ENCODE results near the gene ALG13.

Gene ALG13

DNA sequence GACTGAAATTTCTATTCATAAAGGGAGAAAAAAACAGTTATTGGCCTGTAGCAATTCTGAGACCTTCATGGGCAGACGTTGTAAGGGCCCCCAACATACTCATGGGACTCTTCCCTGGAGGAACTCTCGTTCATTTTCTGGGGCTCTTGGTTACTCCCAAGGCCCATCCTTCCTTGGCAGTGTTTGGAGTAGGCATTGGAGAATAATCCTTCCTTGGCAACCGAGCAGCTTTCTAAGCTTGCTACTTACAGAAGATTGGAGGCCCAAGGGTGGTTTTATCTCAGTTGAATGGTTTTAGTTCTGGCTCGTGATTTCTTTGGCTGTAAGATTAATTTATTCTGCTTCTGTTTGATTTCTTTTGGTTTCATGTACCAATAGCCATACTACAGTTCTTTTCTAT lies 50.4 kb downstream of the ALG13 start:
- no peak for DNase-seq (ENCODE audit: low read depth in 1 of 2, low spot score in 1 of 2)
- Histone ChIP-seq H3K27ac (replicated peaks) (no peak overlapping the region), H3K4me3 (replicated peaks; ENCODE audit: insufficient read depth, low read length) (no peak overlapping the region), H3K27me3 (ENCODE audit: insufficient read depth, poor library complexity, severe bottlenecking) (no peaks in the 10 kb centered on the region)
- TF ChIP-seq SPI1 (IDR thresholded peaks at IDR 0.05; ENCODE audit: borderline replicate concordance, low read depth) (no peak), GABPA (IDR thresholded peaks at IDR 0.05; ENCODE audit: low read depth) (no peak), POLR2AphosphoS5 (IDR thresholded peaks at IDR 0.05; ENCODE audit: low read depth) (no peak)
- TF ChIP-seq, protein P1, sequence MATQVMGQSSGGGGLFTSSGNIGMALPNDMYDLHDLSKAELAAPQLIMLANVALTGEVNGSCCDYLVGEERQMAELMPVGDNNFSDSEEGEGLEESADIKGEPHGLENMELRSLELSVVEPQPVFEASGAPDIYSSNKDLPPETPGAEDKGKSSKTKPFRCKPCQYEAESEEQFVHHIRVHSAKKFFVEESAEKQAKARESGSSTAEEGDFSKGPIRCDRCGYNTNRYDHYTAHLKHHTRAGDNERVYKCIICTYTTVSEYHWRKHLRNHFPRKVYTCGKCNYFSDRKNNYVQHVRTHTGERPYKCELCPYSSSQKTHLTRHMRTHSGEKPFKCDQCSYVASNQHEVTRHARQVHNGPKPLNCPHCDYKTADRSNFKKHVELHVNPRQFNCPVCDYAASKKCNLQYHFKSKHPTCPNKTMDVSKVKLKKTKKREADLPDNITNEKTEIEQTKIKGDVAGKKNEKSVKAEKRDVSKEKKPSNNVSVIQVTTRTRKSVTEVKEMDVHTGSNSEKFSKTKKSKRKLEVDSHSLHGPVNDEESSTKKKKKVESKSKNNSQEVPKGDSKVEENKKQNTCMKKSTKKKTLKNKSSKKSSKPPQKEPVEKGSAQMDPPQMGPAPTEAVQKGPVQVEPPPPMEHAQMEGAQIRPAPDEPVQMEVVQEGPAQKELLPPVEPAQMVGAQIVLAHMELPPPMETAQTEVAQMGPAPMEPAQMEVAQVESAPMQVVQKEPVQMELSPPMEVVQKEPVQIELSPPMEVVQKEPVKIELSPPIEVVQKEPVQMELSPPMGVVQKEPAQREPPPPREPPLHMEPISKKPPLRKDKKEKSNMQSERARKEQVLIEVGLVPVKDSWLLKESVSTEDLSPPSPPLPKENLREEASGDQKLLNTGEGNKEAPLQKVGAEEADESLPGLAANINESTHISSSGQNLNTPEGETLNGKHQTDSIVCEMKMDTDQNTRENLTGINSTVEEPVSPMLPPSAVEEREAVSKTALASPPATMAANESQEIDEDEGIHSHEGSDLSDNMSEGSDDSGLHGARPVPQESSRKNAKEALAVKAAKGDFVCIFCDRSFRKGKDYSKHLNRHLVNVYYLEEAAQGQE (IDR thresholded peaks at IDR 0.05; ENCODE audit: insufficient replicate concordance, low read depth): no peak
- TF ChIP-seq, protein P2, sequence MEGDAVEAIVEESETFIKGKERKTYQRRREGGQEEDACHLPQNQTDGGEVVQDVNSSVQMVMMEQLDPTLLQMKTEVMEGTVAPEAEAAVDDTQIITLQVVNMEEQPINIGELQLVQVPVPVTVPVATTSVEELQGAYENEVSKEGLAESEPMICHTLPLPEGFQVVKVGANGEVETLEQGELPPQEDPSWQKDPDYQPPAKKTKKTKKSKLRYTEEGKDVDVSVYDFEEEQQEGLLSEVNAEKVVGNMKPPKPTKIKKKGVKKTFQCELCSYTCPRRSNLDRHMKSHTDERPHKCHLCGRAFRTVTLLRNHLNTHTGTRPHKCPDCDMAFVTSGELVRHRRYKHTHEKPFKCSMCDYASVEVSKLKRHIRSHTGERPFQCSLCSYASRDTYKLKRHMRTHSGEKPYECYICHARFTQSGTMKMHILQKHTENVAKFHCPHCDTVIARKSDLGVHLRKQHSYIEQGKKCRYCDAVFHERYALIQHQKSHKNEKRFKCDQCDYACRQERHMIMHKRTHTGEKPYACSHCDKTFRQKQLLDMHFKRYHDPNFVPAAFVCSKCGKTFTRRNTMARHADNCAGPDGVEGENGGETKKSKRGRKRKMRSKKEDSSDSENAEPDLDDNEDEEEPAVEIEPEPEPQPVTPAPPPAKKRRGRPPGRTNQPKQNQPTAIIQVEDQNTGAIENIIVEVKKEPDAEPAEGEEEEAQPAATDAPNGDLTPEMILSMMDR (IDR thresholded peaks at IDR 0.05; ENCODE audit: insufficient read depth, low read length): no peak

DNA sequence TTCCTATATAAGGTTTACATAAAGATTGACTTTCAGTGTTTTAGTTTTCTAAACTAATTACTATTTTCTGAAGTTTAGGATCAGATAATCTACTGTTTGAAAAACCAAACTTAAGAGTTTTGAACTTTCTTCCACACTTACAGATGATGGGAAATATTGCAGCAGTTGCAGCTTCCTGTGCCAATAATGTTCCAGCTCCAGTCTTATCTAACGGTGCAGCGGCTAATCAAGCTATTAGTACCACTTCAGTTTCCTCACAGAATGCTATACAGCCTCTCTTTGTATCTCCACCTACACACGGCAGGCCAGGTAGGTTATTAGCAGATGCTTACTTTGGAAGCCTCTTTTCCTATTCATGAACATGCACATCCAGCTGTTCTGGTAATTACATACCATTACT lies 55.6 kb downstream of the ALG13 start:
- H3K27me3 ChIP-seq (ENCODE audit: insufficient read depth, poor library complexity, severe bottlenecking): no peaks in the 10 kb centered on the region
- no peak overlapping the region for H3K4me3 ChIP-seq (replicated peaks; ENCODE audit: insufficient read depth, low read length)
- no peak overlapping the region for H3K27ac ChIP-seq (replicated peaks)
- no peak for DNase-seq (ENCODE audit: low read depth in 1 of 2, low spot score in 1 of 2)
- TF ChIP-seq, protein P1 (IDR thresholded peaks at IDR 0.05; ENCODE audit: insufficient replicate concordance, low read depth): no peak

DNA sequence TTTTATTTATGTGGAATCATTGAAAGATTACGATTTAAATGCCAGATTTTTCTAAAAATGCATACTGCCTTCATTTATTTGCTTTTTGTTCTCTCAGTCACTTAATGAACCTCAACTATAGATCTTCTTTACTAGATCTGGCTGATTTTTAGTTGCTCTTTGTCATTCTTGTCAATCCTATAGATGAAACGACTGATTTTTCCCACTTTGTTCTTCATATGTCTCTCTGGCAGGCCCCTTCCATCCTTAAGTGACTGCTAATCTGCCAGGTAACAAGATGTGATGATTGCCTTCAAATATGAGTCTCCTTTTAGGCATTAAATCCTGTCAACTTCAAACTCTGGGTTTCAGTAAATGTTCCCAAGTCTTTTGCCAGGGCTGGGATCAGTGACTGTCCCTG lies 61.0 kb downstream of the ALG13 start:
- Histone ChIP-seq H3K27me3 (ENCODE audit: insufficient read depth, poor library complexity, severe bottlenecking) (no peaks in the 10 kb centered on the region), H3K27ac (replicated peaks) (no peak overlapping the region), H3K4me3 (replicated peaks; ENCODE audit: insufficient read depth, low read length) (no peak overlapping the region)
- DNase-seq (ENCODE audit: low read depth in 1 of 2, low spot score in 1 of 2): no peak
- TF ChIP-seq SPI1 (IDR thresholded peaks at IDR 0.05; ENCODE audit: borderline replicate concordance, low read depth) (no peak), GABPA (IDR thresholded peaks at IDR 0.05; ENCODE audit: low read depth) (no peak), POLR2AphosphoS5 (IDR thresholded peaks at IDR 0.05; ENCODE audit: low read depth) (no peak)
- TF ChIP-seq, protein P2 (IDR thresholded peaks at IDR 0.05; ENCODE audit: insufficient read depth, low read length): no peak
- TF ChIP-seq, protein P1 (IDR thresholded peaks at IDR 0.05; ENCODE audit: insufficient replicate concordance, low read depth): no peak

DNA sequence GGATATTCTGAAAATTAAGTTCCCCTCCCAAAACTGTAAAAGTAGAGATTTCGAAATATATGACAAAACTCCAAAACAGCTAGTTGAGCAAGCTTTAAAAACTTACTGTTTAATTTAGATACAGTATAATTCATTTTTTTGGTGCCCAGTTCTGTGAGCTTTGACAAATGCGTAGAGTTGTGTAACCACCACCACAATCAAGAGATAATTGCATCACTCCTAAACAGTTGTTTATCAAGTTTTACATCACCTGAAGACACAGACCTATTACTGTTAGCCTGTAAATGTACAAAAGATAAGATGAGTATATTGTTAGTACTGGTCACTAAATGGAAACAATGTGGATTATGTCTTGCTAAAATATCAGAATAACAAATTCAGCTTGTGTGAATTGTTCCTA lies 62.3 kb downstream of the ALG13 start:
- no peak overlapping the region for H3K4me3 ChIP-seq (replicated peaks; ENCODE audit: insufficient read depth, low read length)
- peak in 1 of 2 experiments; percentile 18 for DNase-seq (ENCODE audit: low read depth in 1 of 2, low spot score in 1 of 2)
- H3K27ac ChIP-seq (replicated peaks): no peak overlapping the region
- no peaks in the 10 kb centered on the region for H3K27me3 ChIP-seq (ENCODE audit: insufficient read depth, poor library complexity, severe bottlenecking)
- TF ChIP-seq POLR2AphosphoS5 (IDR thresholded peaks at IDR 0.05; ENCODE audit: low read depth) (no peak), GABPA (IDR thresholded peaks at IDR 0.05; ENCODE audit: low read depth) (no peak), SPI1 (IDR thresholded peaks at IDR 0.05; ENCODE audit: borderline replicate concordance, low read depth) (no peak)
- TF ChIP-seq, protein P1 (IDR thresholded peaks at IDR 0.05; ENCODE audit: insufficient replicate concordance, low read depth): no peak
- TF ChIP-seq, protein P2 (IDR thresholded peaks at IDR 0.05; ENCODE audit: insufficient read depth, low read length): no peak

All from HL-60 (cell line).